Activated CD4-positive, alpha-beta T cell treated with anti-CD3 and anti-CD28 coated beads, Interleukin-10, Interleukin-2, amounts not matched to agents 100 ng/mL and 50 ng/mL, durations not matched to agents 16 hours and 8 hours (primary cell): ENCODE measurements around the gene ACOT7.
"Not testable (repeated sequence)": the region's sequence is repeated elsewhere in the genome, so short reads cannot be mapped to it uniquely, and the experiment has no call there.

Source experiments
- DNase-seq: peaks from one replicate; pipeline ENCODE4 v3.0.0-alpha.2; 2020

ACOT7 gene, protein sequence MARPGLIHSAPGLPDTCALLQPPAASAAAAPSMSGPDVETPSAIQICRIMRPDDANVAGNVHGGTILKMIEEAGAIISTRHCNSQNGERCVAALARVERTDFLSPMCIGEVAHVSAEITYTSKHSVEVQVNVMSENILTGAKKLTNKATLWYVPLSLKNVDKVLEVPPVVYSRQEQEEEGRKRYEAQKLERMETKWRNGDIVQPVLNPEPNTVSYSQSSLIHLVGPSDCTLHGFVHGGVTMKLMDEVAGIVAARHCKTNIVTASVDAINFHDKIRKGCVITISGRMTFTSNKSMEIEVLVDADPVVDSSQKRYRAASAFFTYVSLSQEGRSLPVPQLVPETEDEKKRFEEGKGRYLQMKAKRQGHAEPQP

DNA sequence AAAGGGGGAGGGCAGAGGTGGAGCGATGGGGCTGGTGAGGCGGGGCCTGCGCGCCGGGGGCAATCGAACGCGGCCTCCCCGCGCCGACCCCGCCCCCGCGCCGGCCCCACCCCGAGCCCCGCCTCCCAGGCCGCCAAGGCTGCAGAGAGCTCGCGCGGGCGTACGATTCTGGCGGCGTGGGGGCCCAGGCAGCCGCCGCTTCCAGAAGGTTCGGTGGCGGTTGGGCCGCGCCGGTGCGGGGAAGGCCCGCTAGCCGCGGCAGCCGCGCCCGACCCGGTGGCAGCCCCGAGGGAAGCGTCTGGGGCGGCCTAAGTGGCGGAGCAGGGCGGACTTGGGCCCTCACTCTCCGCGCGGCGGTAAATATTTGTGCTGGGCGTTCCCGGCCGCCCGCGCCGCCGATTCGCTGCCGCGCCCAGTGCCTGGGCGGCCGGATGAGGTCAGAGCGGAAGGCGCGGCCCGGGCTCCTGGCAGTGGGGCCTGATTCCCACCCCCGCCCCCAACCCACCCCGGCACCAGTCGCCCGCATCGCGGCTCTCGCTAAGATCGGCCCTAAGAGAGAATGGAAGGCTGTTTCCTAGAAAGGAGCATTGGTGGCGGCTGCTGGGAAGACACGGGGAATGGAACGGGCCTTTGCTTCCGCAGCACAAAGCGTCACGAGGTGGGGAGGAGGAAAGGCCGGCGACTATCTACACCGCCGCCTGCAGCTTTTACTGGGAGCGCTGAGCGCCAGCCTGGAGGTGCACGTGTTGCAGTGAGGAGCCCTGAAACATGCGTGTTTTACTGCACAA lies at the start of gene ACOT7:
Gene ACOT7, minus strand, starts transcription at position 368 of the 788 bp plus-strand sequence. CDS start 368 bp downstream, outside the sequence.
- peak; percentile 95 for DNase-seq

DNA sequence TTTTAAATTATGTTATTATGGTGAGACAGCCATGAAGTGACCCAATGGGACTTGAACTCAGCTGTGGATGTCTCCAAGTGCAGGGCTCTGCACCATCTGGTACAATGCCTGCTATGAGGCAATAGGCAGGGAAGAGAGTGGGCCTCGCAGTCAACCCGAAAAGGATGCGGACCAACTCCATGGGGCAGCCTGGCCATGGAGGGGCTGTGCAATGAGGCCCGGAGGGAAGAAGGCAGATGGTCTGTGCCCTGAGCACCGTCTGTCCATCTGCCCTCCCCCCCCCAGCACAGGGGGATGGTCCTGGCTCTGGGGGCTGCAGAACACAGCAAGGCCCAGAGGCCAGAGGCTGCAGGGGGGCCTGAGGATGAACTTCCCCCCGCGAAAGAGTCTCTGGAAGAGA lies 48.0 kb upstream of the ACOT7 start:
- DNase-seq, result no peak

DNA sequence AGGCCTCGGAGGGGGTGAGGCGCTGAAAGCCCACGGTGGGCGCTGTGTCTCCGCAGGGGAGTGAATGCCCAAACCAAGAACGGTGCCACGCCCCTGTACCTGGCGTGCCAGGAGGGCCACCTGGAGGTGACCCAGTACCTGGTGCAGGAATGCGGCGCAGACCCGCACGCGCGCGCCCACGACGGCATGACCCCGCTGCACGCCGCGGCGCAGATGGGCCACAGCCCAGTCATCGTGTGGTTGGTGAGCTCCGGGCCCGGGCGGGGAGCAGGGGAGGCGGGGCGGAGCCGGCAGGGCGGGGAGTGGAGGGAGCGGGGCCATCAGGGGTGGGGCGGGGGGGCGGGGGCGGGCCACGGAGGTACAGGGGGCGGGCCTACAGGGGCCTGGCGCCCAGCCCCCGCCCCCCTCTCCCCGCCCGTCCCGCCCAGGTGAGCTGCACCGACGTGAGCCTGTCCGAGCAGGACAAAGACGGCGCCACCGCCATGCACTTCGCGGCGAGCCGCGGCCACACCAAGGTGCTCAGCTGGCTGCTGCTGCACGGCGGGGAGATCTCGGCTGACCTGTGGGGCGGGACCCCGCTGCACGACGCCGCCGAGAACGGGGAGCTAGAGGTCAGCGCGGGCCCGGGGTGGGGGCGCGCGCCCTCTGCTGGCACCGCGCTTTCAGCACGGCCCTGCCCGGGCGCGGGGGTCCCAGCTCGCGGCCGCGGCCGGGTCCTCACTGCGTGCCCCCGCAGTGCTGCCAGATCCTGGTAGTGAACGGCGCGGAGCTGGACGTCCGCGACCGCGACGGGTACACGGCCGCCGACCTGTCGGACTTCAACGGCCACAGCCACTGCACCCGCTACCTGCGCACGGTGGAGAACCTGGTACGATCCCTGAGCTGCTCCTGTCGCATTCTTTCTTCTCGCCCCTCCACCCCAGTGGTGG lies 46.9 kb upstream of the ACOT7 start:
- peak; percentile 79 for DNase-seq

DNA sequence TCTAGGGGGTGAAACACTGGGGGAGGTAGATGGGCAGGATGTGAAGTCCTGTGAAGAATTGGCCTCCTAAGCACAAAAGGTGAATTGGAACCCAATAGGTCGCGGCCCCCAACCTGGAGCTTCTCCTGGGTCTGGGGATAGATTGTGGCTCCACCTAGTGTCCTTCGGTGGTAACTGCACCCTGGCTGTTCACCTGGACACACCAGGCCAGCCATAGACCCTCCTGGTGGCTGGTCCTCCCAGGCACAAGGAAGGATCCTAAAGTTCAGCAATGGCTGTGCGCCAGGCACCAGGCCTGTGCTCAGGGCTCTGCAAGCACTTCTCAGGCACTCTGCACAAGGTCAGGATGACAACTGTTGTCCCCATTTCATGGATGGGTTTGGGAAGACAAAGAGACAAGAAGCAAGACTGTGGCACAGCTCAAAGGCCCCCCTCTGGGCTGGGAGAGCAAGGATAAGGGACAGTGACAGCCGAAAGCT lies 44.5 kb upstream of the ACOT7 start:
- peak; percentile 79 for DNase-seq

DNA sequence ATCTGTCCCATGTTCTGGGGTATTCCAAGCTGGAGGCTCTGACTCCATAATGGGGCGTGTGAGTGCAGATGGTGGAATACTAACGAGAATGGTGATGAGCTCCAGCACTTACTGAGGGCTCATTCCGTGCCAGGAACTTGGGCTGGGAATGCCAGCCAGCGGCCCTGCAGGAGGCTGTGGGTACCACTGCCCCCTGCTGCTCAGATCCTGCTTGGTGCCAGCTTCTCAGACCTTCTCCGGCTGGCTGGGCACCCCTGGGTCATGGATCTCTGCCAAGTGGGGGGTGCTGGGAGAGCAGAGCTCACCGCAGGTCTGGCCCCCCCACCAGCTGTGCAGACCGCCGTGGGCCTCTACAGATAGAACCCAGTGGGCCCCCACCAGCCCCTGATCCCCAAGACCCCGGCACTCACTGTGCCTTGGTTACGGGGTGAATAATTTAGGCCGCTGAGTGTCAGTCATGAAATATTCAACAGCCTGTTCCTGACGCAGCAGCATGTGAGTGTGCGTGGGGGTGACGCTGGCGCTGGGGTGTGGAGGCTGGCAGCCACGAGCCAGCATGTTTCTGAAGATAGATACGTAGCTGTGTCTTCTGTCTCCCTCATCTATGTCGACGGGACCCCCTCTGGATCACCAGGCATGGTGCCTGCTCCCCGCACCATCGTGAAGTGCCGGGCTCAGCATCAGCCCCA lies 43.6 kb upstream of the ACOT7 start:
- not testable (repeated sequence) for DNase-seq

DNA sequence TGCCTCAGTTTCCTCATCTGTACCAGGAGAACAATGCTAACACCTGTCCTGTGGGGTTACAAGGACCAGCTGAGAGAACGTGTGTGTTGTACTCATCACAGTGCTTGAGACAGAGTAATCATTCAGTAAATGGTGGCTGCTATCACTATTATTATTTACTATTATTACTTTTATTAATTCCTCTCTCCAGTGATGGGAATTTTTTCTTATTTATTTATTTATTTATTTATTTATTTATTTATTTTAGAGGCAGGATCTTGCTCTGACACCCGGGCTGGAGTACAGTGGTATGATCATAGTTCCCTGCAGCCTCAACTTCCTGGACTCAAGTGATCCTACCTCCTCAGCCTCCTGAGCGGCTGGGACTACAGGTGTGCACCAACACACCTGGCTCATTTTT lies 42.7 kb upstream of the ACOT7 start:
- not testable (repeated sequence) for DNase-seq

DNA sequence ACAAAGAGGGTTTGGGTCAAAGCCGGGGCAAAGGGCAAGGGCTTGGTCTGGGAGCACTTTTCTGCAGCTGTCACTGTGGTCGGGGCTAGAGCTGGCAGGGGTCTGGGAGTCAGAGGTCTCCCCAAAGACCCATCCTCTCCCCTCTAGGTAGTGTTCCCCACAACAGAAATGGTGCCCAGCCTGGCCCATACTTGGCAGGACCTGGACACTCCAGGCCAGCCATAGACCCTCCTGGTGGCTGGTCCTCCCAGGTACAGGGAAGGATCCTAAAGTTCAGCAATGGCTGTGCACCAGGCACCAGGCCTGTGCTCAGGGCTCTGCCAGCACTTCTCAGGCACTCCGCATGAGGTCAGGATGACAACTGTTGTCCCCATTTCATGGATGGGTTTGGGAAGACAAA lies 42.0 kb upstream of the ACOT7 start:
- DNase-seq, result no peak

DNA sequence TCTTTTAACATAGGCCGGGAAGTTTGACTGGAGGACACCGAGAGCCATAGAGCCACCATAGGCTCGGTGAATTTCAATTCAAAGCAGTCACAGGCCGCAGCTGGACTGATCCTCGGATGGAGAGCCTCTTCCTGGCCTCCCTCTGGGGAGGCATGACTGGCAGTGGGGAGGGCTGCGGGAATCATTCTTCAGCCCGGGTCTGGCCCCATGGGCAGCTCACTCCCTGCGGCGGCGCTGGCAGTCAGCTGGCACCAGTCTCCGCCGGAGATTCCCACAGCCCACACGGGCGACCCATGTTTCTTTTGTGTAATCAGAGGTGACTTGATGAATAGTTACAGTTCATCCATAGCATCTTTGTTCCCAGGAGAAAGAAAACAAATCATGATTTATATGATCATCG lies 41.6 kb upstream of the ACOT7 start:
- DNase-seq, result no peak

DNA sequence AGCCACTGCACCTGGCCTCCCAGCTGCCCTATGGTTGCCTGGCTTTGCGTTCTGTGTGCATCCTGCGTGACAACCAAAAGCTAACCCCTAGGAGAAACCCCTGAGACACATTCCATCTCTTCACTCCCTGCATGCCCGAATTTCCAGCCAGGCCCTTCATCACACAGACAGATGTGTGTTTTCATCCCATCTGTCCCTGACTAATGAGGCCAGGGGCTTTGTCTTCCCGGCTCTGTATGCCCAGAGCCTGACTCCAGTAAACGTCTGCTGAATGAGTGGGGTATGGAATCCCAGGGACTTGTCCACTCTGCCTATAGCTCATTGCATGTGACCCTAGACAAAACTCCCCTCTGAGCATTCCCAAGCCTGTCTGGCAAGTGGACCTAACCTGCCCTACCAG lies 40.6 kb upstream of the ACOT7 start:
- DNase-seq, result no peak

DNA sequence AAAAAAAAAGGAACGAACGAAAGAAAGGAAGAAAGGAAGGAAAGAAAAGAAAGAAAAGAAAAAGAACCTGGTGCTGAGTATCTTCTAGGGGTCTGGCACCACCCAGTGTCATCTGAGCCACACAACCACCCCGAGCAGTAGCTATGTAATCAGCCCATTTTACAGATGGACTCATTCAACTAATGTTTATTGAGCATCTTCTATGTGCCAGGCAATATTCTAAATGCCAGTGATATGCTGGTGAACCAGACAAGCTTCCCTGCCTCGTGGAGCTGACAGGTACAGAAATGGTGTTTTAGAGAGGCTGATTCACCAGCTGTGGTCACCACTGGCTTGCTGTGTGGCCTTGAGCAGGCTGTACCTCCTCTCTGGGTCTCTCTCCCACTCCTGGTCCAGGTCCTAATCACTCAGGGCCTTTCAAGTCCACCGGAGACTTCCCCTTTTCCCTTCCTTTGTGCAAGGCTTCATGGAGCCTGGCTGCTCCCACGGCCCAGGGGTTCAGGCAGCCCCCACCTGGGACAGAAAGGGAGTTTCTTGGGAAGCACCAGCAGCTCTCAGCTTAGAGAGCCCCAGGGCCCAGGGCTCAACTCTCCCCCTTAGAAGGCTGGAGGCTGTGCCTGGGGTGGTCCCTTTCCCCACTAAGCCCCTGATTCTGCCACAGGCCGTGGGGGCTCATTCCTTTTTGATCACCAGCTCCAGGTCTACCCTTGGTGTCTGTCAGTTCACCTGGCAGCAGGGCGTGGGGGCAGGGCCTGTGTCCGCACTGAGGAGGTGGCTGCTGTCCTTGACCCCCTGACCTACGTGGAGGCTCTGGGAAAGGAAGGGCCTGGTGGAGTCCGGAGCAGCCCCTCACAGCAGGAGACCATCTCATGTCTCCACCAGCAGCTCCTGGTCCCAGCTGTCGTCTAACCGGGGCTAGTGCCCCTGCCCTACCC lies 38.3 kb upstream of the ACOT7 start:
- DNase-seq, result not testable (repeated sequence)

DNA sequence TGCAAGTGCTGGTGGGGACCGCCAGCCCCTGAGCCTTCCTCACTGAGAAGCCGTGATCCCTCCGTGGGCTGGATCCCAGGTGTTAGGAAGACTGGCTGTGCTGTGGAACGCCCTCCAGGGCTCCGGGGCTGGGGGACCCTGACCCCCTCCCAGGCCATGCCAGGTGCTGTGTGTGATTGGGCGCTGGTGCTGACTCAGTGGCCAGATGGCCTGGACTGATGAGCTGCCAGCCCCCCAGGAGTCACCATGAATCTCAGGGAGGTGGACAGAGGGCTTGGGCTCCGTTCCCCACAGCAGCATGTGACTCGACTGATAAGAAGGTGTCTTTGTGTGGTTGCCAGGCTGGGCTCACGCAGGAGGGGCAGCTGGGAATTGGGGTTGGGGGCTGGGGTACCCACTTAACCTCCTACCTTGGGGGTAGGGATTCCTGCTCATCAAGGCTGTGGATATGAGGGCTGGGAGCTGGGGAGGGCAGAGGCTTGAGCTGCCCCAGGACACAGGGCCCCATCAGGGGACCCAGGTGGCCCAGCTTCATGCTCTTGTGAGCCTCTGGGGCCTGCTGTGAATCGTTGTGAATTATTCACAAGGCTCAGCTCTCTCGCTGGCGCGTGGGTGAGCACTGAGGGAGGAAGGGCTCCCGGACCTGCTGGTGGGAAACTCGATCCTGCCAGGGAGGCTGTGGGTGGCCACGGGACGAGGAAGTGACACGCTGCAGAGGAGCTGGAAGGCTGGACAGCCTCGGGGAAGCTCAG lies 36.3 kb upstream of the ACOT7 start:
- DNase-seq, result not testable (repeated sequence)

DNA sequence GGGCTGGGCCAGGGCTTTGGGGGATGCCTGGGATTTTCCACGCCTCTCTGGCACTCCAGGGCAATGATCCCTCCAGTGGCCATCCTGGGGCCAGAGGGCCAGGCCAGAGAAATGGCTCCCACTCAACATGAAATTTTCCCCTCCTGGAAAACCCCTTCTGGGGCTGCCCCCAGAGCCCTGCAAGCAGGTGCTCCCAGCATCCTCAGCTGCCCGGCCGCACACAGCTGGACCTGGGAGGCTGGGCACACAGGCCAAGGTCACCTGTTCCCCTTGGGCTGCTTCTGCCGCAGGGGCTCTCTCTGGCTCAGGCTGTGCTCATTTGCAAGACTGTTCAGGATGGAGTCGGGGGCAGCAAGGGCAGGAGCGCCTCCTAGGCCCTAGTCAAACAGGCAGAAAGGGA lies 34.9 kb upstream of the ACOT7 start:
- not testable (repeated sequence) for DNase-seq

DNA sequence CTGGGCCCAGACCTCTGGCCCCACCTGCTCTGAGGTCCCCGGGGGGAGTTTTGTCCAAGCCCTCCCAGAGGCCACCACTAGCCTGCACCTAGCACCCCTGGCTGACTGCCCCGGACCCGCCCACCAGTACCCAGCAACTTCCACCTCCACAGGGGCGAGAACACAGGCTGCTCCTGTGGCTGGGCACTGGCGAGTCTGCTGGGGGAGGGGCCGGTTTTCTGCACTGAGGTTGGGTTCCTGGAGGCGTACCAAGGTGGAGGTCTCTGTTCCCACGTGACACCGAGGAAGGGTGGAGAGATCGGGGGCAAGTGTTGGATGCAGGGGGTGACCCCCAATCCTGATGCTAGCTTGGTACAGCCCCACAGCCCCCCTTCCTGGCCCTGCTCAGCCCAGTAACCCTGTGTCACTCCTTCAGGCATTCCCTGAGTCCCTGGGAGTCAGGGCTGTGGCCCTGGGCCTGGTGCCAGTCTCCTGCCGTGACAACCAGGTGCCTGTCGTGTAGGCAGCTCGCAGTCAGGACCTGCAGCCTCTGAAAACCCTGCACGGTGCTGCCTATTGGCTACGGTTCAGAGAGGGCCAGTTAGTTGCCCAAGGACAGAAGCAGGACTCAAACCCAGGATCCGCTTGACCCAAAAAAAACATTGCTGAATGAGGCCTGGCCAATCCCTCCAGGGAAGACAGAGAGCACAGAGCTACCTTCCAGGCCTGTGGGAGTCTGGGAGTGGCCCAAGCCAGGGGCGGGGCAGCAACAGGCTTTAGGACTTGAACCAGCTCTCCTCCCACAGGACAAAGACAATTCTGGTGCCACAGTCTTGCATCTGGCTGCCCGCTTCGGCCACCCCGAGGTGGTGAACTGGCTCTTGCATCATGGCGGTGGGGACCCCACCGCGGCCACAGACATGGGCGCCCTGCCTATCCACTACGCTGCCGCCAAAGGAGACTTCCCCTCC lies 34.1 kb upstream of the ACOT7 start:
- DNase-seq, result no peak

DNA sequence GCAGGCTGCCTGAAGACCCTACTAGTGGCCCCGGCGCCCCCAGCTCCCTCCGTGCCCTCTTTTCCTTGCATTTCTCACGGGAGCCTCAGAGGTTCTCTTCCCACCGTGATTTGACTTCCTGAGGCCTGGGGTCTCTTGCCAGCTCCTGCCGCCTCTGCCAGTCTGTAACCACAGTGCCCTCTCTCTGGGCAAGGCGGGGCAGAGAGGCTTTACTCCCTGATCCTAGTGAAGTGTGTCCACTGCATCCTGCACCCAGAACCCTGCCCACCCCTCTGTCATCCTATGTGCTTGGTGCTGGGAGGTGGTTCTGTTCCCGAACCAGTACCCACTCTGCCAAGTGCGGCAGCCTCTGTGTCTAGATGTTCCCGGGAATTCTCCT lies 33.4 kb upstream of the ACOT7 start:
- DNase-seq, result no peak

DNA sequence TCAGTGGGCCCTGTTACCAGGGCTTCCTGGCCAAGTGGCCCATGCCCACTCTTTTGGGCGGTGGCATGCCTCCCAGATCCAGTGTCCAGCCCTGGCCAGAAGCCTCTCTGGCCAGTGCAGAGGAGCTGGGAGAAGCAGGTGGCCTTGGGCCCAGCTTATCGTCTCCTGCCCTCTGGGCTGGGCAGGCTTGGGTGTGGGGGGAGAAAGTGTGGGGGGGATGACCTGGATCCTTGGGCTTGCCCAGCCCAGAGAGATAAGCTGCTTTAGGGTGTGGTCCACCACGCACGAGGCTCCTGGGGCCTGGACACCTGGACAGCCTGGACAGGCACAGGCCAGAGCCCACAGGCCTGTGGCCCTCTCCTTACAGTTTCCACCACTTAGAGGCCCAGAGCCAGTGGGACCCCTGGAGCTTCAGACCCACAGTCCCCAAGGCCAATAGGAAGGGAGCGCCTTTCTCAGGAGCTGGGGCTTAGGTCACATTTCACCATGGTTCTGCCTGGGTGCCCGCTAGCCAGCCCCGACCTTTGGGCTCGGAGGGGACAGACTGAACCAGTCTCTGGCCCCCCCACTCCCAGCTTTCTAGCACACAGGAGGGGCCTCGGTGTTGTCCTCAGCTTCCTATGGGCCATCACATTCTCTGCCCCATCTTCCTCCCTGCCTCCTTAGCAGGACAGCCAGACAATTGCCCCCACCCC lies 32.9 kb upstream of the ACOT7 start:
- no peak for DNase-seq

DNA sequence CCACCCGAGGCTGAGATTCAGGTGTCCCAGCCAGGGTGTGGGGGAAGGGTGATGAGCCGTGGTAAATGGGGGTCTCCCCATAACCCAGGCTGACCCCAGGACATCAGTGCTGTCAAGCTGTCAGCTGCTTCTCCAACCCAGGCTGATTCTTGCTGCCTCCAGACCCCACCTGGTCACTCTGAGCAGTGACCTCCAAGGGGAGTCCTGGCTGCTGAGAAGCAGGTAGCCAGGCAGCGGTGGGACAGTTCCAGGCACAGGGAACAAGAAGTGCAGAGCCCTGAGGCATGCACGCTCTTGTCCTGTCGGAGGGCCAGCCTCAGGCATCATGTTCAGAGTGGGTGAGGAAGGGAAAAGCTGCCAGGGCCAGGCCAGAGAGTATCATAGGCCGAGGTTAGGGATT lies 32.1 kb upstream of the ACOT7 start:
- DNase-seq, result no peak

DNA sequence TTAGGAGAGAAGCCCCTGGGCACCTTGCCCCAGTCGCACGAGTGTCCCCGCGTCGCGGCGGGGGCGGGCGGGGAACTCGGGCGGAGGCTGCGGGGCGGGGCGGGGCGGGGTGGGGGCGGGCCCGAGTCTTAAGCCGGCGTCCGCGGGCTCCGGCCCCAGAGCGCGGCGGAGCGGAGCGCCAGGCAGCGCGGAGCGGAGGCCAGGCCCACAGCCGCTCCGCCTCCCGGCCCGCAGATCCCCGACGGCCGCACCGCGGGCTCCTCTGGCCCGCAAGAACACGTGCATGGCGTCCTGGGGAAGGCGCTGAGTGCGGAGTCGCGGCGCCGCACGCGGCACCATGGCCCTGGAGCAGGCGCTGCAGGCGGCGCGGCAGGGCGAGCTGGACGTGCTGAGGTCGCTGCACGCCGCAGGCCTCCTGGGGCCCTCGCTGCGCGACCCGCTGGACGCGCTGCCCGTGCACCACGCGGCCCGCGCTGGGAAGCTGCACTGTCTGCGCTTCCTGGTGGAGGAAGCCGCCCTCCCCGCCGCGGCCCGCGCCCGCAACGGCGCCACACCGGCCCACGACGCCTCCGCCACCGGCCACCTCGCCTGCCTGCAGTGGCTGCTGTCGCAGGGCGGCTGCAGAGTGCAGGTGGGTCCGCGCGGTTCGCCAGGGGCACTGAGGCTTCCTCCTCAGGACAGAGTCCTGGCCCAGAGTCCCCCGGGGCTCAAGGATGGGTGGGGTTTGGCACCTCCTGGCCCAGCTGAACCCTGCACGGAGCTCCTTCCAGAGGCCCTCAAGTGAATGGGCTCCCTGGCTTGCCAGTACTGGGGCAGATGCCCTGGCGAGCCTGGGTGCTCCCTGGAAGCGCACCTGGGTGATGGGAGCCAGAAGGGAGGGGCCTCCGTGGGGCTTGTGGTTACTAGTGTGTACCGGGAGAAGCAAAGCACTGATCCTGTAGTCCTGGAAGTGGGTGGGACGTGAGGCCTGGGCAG lies 31.3 kb upstream of the ACOT7 start, which contains the start of gene ESPN:
Gene ESPN, plus strand, starts transcription at position 158 of the 975 bp plus-strand sequence. Its CDS starts 180 bp downstream, at position 338.
- no peak for DNase-seq
